Fibroblast of lung (primary cell): Measurements from ENCODE around the gene DNMT3A. TPM values are rescaled to one million over a fixed set of nuclear protein-coding genes. Genes with fewer than 3 reads are reported as not detected.

Experiments
- DNase-seq, 2 donors: peaks; one replicate each; pipeline versions ENCODE4 v3.0.0 to v3.0.0-alpha.2; 2010; ENCODE audit warnings: low read depth in 2 of 2
- H2AFZ ChIP-seq: 2 replicates; pipeline ENCODE4 v1.5.1; 2012; ENCODE audit warnings: low read length, control low read depth, inconsistent platforms
- H3K27ac ChIP-seq: 2 replicates; pipeline ENCODE4 v1.5.1; 2011; ENCODE audit warnings: low read length, control low read depth; ENCODE audit not compliant: insufficient read depth
- H3K27me3 ChIP-seq: 2 replicates; pipeline ENCODE4 v1.5.1; 2011; ENCODE audit warnings: mild to moderate bottlenecking, low read length; ENCODE audit not compliant: control insufficient read depth, insufficient read depth
- H3K36me3 ChIP-seq: 2 replicates; pipeline ENCODE4 v1.5.1; 2011; ENCODE audit warnings: low read length; ENCODE audit not compliant: control insufficient read depth, insufficient read depth
- H3K4me1 ChIP-seq: 2 replicates; pipeline ENCODE4 v1.5.1; 2011; ENCODE audit warnings: low read length; ENCODE audit not compliant: control insufficient read depth, insufficient read depth; ENCODE audit errors: extremely low read depth
- H3K4me2 ChIP-seq: 2 replicates; pipeline ENCODE4 v1.5.1; 2011; ENCODE audit warnings: low read length, control low read depth; ENCODE audit not compliant: insufficient read depth; ENCODE audit errors: extremely low read depth
- H3K4me3 ChIP-seq, 4 experiments: fragments of 200-600 bp in 1 of 4; sonication (generic) in 1 of 4; replicated peaks in 1 of 4; 2 replicates each; pipeline ENCODE4 v1.5.1; 2011 to 2016; ENCODE audit warnings: low read length in 4 of 4, low read depth in 3 of 4, mild to moderate bottlenecking in 3 of 4, control low read depth in 2 of 4, inconsistent platforms in 1 of 4, mixed read lengths in 1 of 4; ENCODE audit not compliant: insufficient read depth in 1 of 4; ENCODE audit errors: control extremely low read depth in 1 of 4
- H3K79me2 ChIP-seq: 2 replicates; pipeline ENCODE4 v1.5.1; 2012; ENCODE audit warnings: mild to moderate bottlenecking, low read length, inconsistent platforms; ENCODE audit not compliant: control insufficient read depth, insufficient read depth
- H3K9ac ChIP-seq: 2 replicates; pipeline ENCODE4 v1.5.1; 2011; ENCODE audit warnings: mild to moderate bottlenecking, low read length, control low read depth; ENCODE audit not compliant: insufficient read depth
- H3K9me3 ChIP-seq: 2 replicates; pipeline ENCODE4 v1.5.1; 2012; ENCODE audit warnings: low read depth, low read length; ENCODE audit not compliant: control insufficient read depth, insufficient read depth
- H4K20me1 ChIP-seq: 2 replicates; pipeline ENCODE4 v1.5.1; 2011; ENCODE audit warnings: low read length; ENCODE audit not compliant: control insufficient read depth, insufficient read depth; ENCODE audit errors: extremely low read depth
- CTCF ChIP-seq, 2 donors: IDR thresholded peaks in 1 of 2; conservative IDR thresholded peaks in 1 of 2; 1 replicate in 1 of 2; 2 replicates in 1 of 2; pipeline ENCODE4 v1.5.1; 2011 to 2012; ENCODE audit warnings: low read length in 2 of 2, control low read depth in 1 of 2, inconsistent platforms in 1 of 2, low read depth in 1 of 2, mild to moderate bottlenecking in 1 of 2
- EZH2 ChIP-seq: IDR thresholded peaks from 2 replicates; pipeline ENCODE4 v1.5.1; 2012; ENCODE audit warnings: low read length, control low read depth, mild to moderate bottlenecking; ENCODE audit errors: missing control alignments
- polyA plus RNA-seq, 2 donors: library from polyadenylated mRNA; depleted of rRNA in 1 of 2; stranded (reverse) in 1 of 2; unstranded in 1 of 2; fragments of >200 nt; gene quantifications; 2 replicates each; pipeline ENCODE4 v1.2.1, GENCODE V29; 2011 to 2012; ENCODE audit warnings: missing spikeins in 1 of 2
- total RNA-seq: library from RNA; depleted of rRNA; stranded (reverse); fragments of >200 nt; gene quantifications from 2 replicates; pipeline ENCODE4 v1.2.1, GENCODE V29; 2014

The DNMT3A gene
- total and polyA plus RNA-seq, 2 donors (not counting 1 experiment from before 2014, with no cell fraction given), result 3.6 to 19.7 TPM

GRCh38 chr2:25324905-25325592, 16.7 kb downstream of the DNMT3A start:
- no peak for TF ChIP-seq CTCF (conservative IDR thresholded peaks at IDR 0.05 in 1 of 2, IDR thresholded peaks at IDR 0.05 in 1 of 2; ENCODE audit: low read depth in 1 of 2, low read length in 2 of 2)
- TF ChIP-seq EZH2, result no peak
- no peak overlapping the region for H2AFZ ChIP-seq
- H3K36me3 ChIP-seq, result no peaks in the 10 kb centered on the region
- peak; percentile 50 to 84 for DNase-seq
- H3K4me2 ChIP-seq, result no peak overlapping the region
- no peak overlapping the region for H3K27ac ChIP-seq
- peaks cover 2% of the 10 kb centered on the region for H4K20me1 ChIP-seq
- H3K9me3 ChIP-seq, result no peaks in the 10 kb centered on the region
- H3K79me2 ChIP-seq, result no peaks in the 10 kb centered on the region
- no peak overlapping the region for H3K9ac ChIP-seq
- H3K4me1 ChIP-seq, result peaks cover 5% of the 10 kb centered on the region
- no peak overlapping the region for H3K4me3 ChIP-seq
- no peaks in the 10 kb centered on the region for H3K27me3 ChIP-seq

- no peak overlapping the region for H3K4me2 ChIP-seq
- peaks cover 5% of the 10 kb centered on the region for H3K4me1 ChIP-seq
- no peaks in the 10 kb centered on the region for H3K79me2 ChIP-seq
- no peak for DNase-seq
- no peak overlapping the region for H2AFZ ChIP-seq
- H3K9ac ChIP-seq, result no peak overlapping the region
- no peak overlapping the region for H3K27ac ChIP-seq
- H3K27me3 ChIP-seq, result no peaks in the 10 kb centered on the region
- TF ChIP-seq CTCF (conservative IDR thresholded peaks at IDR 0.05 in 1 of 2, IDR thresholded peaks at IDR 0.05 in 1 of 2; ENCODE audit: low read depth in 1 of 2, low read length in 2 of 2), result no peak
- no peak for TF ChIP-seq EZH2
- peaks cover 2% of the 10 kb centered on the region for H4K20me1 ChIP-seq
- H3K9me3 ChIP-seq, result no peaks in the 10 kb centered on the region
- H3K4me3 ChIP-seq, result no peak overlapping the region
- no peaks in the 10 kb centered on the region for H3K36me3 ChIP-seq
These were observed 17.5 kb downstream of the DNMT3A start for GRCh38 chr2:25324251-25324650.

- H3K4me1 ChIP-seq, result peaks cover 5% of the 10 kb centered on the region
- peaks cover 2% of the 10 kb centered on the region for H4K20me1 ChIP-seq
- H3K9ac ChIP-seq, result no peak overlapping the region
- H2AFZ ChIP-seq, result no peak overlapping the region
- H3K4me3 ChIP-seq, result no peak overlapping the region
- no peaks in the 10 kb centered on the region for H3K9me3 ChIP-seq
- TF ChIP-seq EZH2 (no peak), CTCF (conservative IDR thresholded peaks at IDR 0.05 in 1 of 2, IDR thresholded peaks at IDR 0.05 in 1 of 2; ENCODE audit: low read depth in 1 of 2, low read length in 2 of 2) (no peak)
- no peak overlapping the region for H3K27ac ChIP-seq
- no peak overlapping the region for H3K4me2 ChIP-seq
- H3K27me3 ChIP-seq, result no peaks in the 10 kb centered on the region
- DNase-seq, result no peak
- H3K36me3 ChIP-seq, result no peaks in the 10 kb centered on the region
- H3K79me2 ChIP-seq, result no peaks in the 10 kb centered on the region
These were observed 18.0 kb downstream of the DNMT3A start for GRCh38 chr2:25323610-25324189.
